Endothelial cell of umbilical vein (primary cell): Measurements from ENCODE around the gene CLPTM1L. TPM values are rescaled to one million over a fixed set of nuclear protein-coding genes. Genes with fewer than 3 reads are reported as not detected.

ENCODE experiments used
- BruUV-seq: library from RNA; stranded (reverse); fragments of 400-500 nt; replicated peaks from 2 replicates; lab custom pipeline; 2021; lab: Mats Ljungman, UMichigan
- CTCF ChIA-PET: fragments of 300-600, 350-600 bp; sonication (Branson Sonifier 250); formaldehyde crosslinking; loops from one replicate; lab custom pipeline; 2021; ENCODE audit warnings: antibody characterized with exemption, inconsistent platforms; lab: Charles Lee
- POLR2A ChIA-PET: fragments of 300-600, 350-600 bp; sonication (Branson Sonifier 250); formaldehyde crosslinking; loops from one replicate; lab custom pipeline; 2021; ENCODE audit warnings: antibody characterized with exemption, inconsistent platforms; lab: Charles Lee
- DNase-seq: peaks from one replicate; pipeline ENCODE4 v3.0.0-alpha.2; 2011; ENCODE audit warnings: low read depth, low spot score
- FAIRE-seq: peaks from 2 replicates; lab custom pipeline; 2011; peaks lifted over from hg19 to GRCh38; lab: Jason Lieb, UNC
- H2AFZ ChIP-seq: 2 replicates; pipeline ENCODE4 v1.6.0; 2012; ENCODE audit warnings: low read depth, low read length, control low read depth, inconsistent platforms
- H3K27ac ChIP-seq: 2 replicates; pipeline ENCODE4 v1.5.1; 2011; ENCODE audit warnings: low read depth, mild to moderate bottlenecking, control low read depth, low read length, moderate library complexity; ENCODE audit not compliant: insufficient read depth
- H3K27me3 ChIP-seq, 2 experiments: 2 replicates each; pipeline versions ENCODE4 v1.6.0 to v1.6.1; 2011; ENCODE audit warnings: low read length in 2 of 2, mixed read lengths in 1 of 2; ENCODE audit not compliant: control insufficient read depth in 2 of 2, insufficient read depth in 2 of 2
- H3K36me3 ChIP-seq, 2 experiments: 2 replicates in 1 of 2; 3 replicates in 1 of 2; pipeline ENCODE4 v1.5.1; 2011; ENCODE audit warnings: low read length in 2 of 2, mild to moderate bottlenecking in 1 of 2, moderate library complexity in 1 of 2; ENCODE audit not compliant: control insufficient read depth in 2 of 2, insufficient read depth in 2 of 2; ENCODE audit errors: extremely low read depth in 1 of 2
- H3K4me1 ChIP-seq: 3 replicates; pipeline ENCODE4 v1.5.1; 2011; ENCODE audit warnings: mild to moderate bottlenecking, low read length; ENCODE audit not compliant: control insufficient read depth, insufficient read depth; ENCODE audit errors: extremely low read depth
- H3K4me2 ChIP-seq: 2 replicates; pipeline ENCODE4 v1.6.1; 2011; ENCODE audit warnings: low read length, control low read depth, mixed read lengths; ENCODE audit not compliant: insufficient read depth
- H3K4me3 ChIP-seq, 3 experiments: fragments of 200-600 bp in 1 of 3; sonication (generic), shearing (Covaris generic) in 1 of 3; replicated peaks in 1 of 3; 2 replicates each; pipeline ENCODE4 v1.5.1; 2011 to 2016; ENCODE audit warnings: control low read depth in 3 of 3, low read length in 3 of 3, mild to moderate bottlenecking in 2 of 3, inconsistent platforms in 1 of 3, low read depth in 1 of 3, moderate library complexity in 1 of 3; ENCODE audit not compliant: insufficient read depth in 1 of 3
- H3K79me2 ChIP-seq: 2 replicates; pipeline ENCODE4 v1.6.0; 2012; ENCODE audit warnings: low read length, inconsistent platforms; ENCODE audit not compliant: control insufficient read depth, insufficient read depth
- H3K9ac ChIP-seq: replicated peaks from 2 replicates; pipeline ENCODE3; 2011; ENCODE audit warnings: low read length, control low read depth; ENCODE audit not compliant: insufficient read depth; ENCODE audit errors: extremely low read depth
- H3K9me1 ChIP-seq: replicated peaks from 3 replicates; pipeline ENCODE4 v1.6.0; 2011; ENCODE audit warnings: mild to moderate bottlenecking, low read length; ENCODE audit not compliant: control insufficient read depth, insufficient read depth; ENCODE audit errors: extremely low read depth
- H3K9me3 ChIP-seq: replicated peaks from 2 replicates; pipeline ENCODE4 v1.5.1; 2012; ENCODE audit warnings: low read length, inconsistent platforms; ENCODE audit not compliant: control insufficient read depth, insufficient read depth
- H4K20me1 ChIP-seq: replicated peaks from 2 replicates; pipeline ENCODE3; 2011; ENCODE audit warnings: mild to moderate bottlenecking, low read length; ENCODE audit not compliant: control insufficient read depth, insufficient read depth; ENCODE audit errors: extremely low read depth
- CTCF ChIP-seq, 2 donors: IDR thresholded peaks; 1 replicate in 1 of 2; 2 replicates in 1 of 2; pipeline ENCODE4 v1.5.1; 2011; ENCODE audit warnings: low read length in 2 of 2, mild to moderate bottlenecking in 2 of 2, moderate library complexity in 2 of 2, control low read depth in 1 of 2, inconsistent platforms in 1 of 2, low read depth in 1 of 2; ENCODE audit not compliant: insufficient read depth in 1 of 2; ENCODE audit errors: extremely low read depth in 1 of 2
- EZH2 ChIP-seq: IDR thresholded peaks from 2 replicates; pipeline ENCODE4 v1.6.1; 2012; ENCODE audit warnings: borderline replicate concordance, low read depth, mild to moderate bottlenecking, moderate library complexity, low read length, inconsistent platforms; ENCODE audit not compliant: severe bottlenecking
- FOS ChIP-seq: IDR thresholded peaks from 2 replicates; pipeline ENCODE4 v1.6.1; 2011; ENCODE audit warnings: mild to moderate bottlenecking, low read length, moderate library complexity, borderline replicate concordance; ENCODE audit not compliant: insufficient read depth
- GATA2 ChIP-seq: IDR thresholded peaks from 2 replicates; pipeline ENCODE4 v1.7.0; 2011; ENCODE audit warnings: low read depth, mild to moderate bottlenecking, moderate library complexity, mixed read lengths, low read length; ENCODE audit not compliant: insufficient read length, insufficient read depth
- JUN ChIP-seq: IDR thresholded peaks from 2 replicates; pipeline ENCODE4 v1.6.1; 2011; ENCODE audit warnings: borderline replicate concordance, low read depth; ENCODE audit not compliant: insufficient read length, insufficient read depth
- MAX ChIP-seq: IDR thresholded peaks from 2 replicates; pipeline ENCODE4 v1.6.1; 2011; ENCODE audit not compliant: insufficient read depth, insufficient read length
- MYC ChIP-seq: IDR thresholded peaks from one replicate; pipeline ENCODE4 v1.6.1; 2011; ENCODE audit warnings: mild to moderate bottlenecking, low read depth, low read length
- POLR2A ChIP-seq: IDR thresholded peaks from 2 replicates; pipeline ENCODE4 v1.6.1; 2012; ENCODE audit warnings: low read depth, mild to moderate bottlenecking, control low read depth, low read length
- POLR2AphosphoS5 ChIP-seq: IDR thresholded peaks from 2 replicates; pipeline ENCODE4 v1.6.1; 2012; ENCODE audit warnings: low read depth, mild to moderate bottlenecking, control low read depth, low read length, moderate library complexity; ENCODE audit not compliant: insufficient read depth
- dilution Hi-C: fragments of 300-500 bp; cut with MboI; formaldehyde crosslinking; loops from one replicate; pipeline ENCODE4 v1.15.0; 2019; ENCODE audit warnings: low sequenced_read_pairs; ENCODE audit not compliant: extremely low pct_ligation_motif_present
- intact Hi-C: fragments of 100-400 bp; cut with micrococcal nuclease; formaldehyde crosslinking; loops from one replicate; pipeline ENCODE4 v1.10.0; 2022
- polyA plus RNA-seq, 4 experiments: library from polyadenylated mRNA; depleted of rRNA in 3 of 4; stranded (reverse) in 3 of 4; unstranded in 1 of 4; fragments of >200 nt; gene quantifications; 2 replicates each; pipeline versions ENCODE4 v1.2.1 to v1.2.3, GENCODE V29; 2011 to 2012; ENCODE audit warnings: missing spikeins in 1 of 4
- total RNA-seq: library from RNA; stranded (reverse); gene quantifications from 2 replicates; pipeline ENCODE4 v1.2.3, GENCODE V29; 2021

CLPTM1L gene
- total and polyA plus RNA-seq, 2 donors (not counting 3 experiments of a cell fraction or from before 2014, with no cell fraction given): 116 to 191 TPM

- no peaks in the 10 kb centered on the region for H3K4me1 ChIP-seq
- DNase-seq (no peak), FAIRE-seq (no peak)
- BruUV-seq: no TSS peak
- no peaks in the 10 kb centered on the region for H3K9me1 ChIP-seq
- H3K4me3 ChIP-seq: no peak overlapping the region
- no peak overlapping the region for H3K9ac ChIP-seq
- CTCF ChIA-PET: interaction anchor here (0.6 kb wide), 1 partner anchor 15 kb away, joined by 3 read pairs; no protein-coding TSS in a partner anchor
- dilution Hi-C loops: no loop called here
- no peaks in the 10 kb centered on the region for H3K79me2 ChIP-seq
- no peak overlapping the region for H3K4me2 ChIP-seq
- no peak overlapping the region for H3K27ac ChIP-seq
- no peak overlapping the region for H2AFZ ChIP-seq
- no peaks in the 10 kb centered on the region for H3K27me3 ChIP-seq
- POLR2A ChIA-PET: no interaction called here
- H4K20me1 ChIP-seq: no peaks in the 10 kb centered on the region
- intact Hi-C loops: no loop called here
- TF ChIP-seq POLR2A: no peak
- no peak for TF ChIP-seq JUN
- TF ChIP-seq EZH2: no peak
- TF ChIP-seq MYC: no peak
- TF ChIP-seq POLR2AphosphoS5: no peak
- no peak for TF ChIP-seq GATA2
- no peak for TF ChIP-seq MAX
- no peak for TF ChIP-seq CTCF (IDR thresholded peaks at IDR 0.05; ENCODE audit: extremely low read depth in 1 of 2, insufficient read depth in 1 of 2, low read depth in 1 of 2, low read length in 2 of 2)
- TF ChIP-seq FOS: no peak
- H3K36me3 ChIP-seq: peaks cover 4 to 45% of the 10 kb centered on the region in 2 experiments
- no peaks in the 10 kb centered on the region for H3K9me3 ChIP-seq
Measured at GRCh38 chr5:1330847-1331831, 13.8 kb downstream of the CLPTM1L start.
